CD4-positive, CD25-positive, alpha-beta regulatory T cell (primary cell): ENCODE data around the gene MRPL48. TPM values are rescaled to one million over a fixed set of nuclear protein-coding genes. Genes with fewer than 3 reads are reported as not detected.
"Not testable (repeated sequence)": the region's sequence is repeated elsewhere in the genome, so short reads cannot be mapped to it uniquely, and the experiment has no call there.

Experiments used
- ATAC-seq, 2 donors: fragments of 150-1000 bp; cut with Tn5 transposase; one replicate each; pipeline ENCODE4 v1.10.0; 2021; ENCODE audit warnings: low read depth in 2 of 2, moderate number of reproducible peaks in 2 of 2, moderate library complexity in 1 of 2
- DNase-seq, 3 donors: peaks; one replicate each; pipeline versions ENCODE4 v3.0.0 to v3.0.0-alpha.2; 2012 to 2022; ENCODE audit warnings: mixed read lengths in 1 of 3
- H3K27ac ChIP-seq: one replicate; pipeline ENCODE4 v1.7.0; 2013; ENCODE audit warnings: mild to moderate bottlenecking, low read length; ENCODE audit not compliant: insufficient read depth, poor library complexity, severe bottlenecking
- H3K27me3 ChIP-seq: one replicate; pipeline ENCODE4 v1.7.0; 2013; ENCODE audit warnings: low read length; ENCODE audit not compliant: control insufficient read depth, insufficient read depth
- H3K36me3 ChIP-seq: one replicate; pipeline ENCODE4 v1.7.0; 2013; ENCODE audit warnings: mild to moderate bottlenecking, low read length, moderate library complexity; ENCODE audit not compliant: control insufficient read depth, insufficient read depth
- H3K4me1 ChIP-seq: 2 replicates; pipeline ENCODE4 v1.7.0; 2013; ENCODE audit warnings: mild to moderate bottlenecking, low read length; ENCODE audit not compliant: insufficient read depth, control insufficient read depth, poor library complexity, severe bottlenecking
- H3K4me3 ChIP-seq: one replicate; pipeline ENCODE4 v1.7.0; 2013; ENCODE audit warnings: low read depth, mild to moderate bottlenecking, low read length, moderate library complexity
- H3K9me3 ChIP-seq, 2 experiments: 1 replicate in 1 of 2; 2 replicates in 1 of 2; pipeline ENCODE4 v1.7.0; 2013; ENCODE audit warnings: low read length in 2 of 2, mild to moderate bottlenecking in 1 of 2, moderate library complexity in 1 of 2; ENCODE audit not compliant: control insufficient read depth in 2 of 2
- H3K27ac Mint-ChIP-seq, 3 donors: one replicate each; pipeline ENCODE4 v1.8.0; 2020 to 2022; ENCODE audit warnings: mild to moderate bottlenecking in 3 of 3, mixed read lengths in 3 of 3, moderate library complexity in 2 of 3
- H3K27me3 Mint-ChIP-seq: one replicate; pipeline ENCODE4 v1.8.0; 2022; ENCODE audit warnings: mild to moderate bottlenecking, mixed read lengths
- H3K36me3 Mint-ChIP-seq: one replicate; pipeline ENCODE4 v1.8.0; 2020; ENCODE audit warnings: mixed read lengths
- H3K4me1 Mint-ChIP-seq, 4 donors: one replicate each; pipeline ENCODE4 v1.8.0; 2020 to 2022; ENCODE audit warnings: mixed read lengths in 4 of 4, mild to moderate bottlenecking in 1 of 4
- H3K4me3 Mint-ChIP-seq, 4 donors: one replicate each; pipeline ENCODE4 v1.8.0; 2020 to 2022; ENCODE audit warnings: mild to moderate bottlenecking in 4 of 4, mixed read lengths in 4 of 4, moderate library complexity in 3 of 4
- H3K9me3 Mint-ChIP-seq, 7 donors: one replicate each; pipeline ENCODE4 v1.8.0; 2020 to 2022; ENCODE audit warnings: mixed read lengths in 7 of 7, mild to moderate bottlenecking in 3 of 7, moderate library complexity in 2 of 7
- polyA plus RNA-seq, 4 donors: library from polyadenylated mRNA; unstranded; fragments of 300-500 nt; fragmentation: Illumina TruSeq; gene quantifications; one replicate each; pipeline ENCODE4 v1.2.3, GENCODE V29; 2021
- total RNA-seq: library from RNA; stranded (reverse); gene quantifications from one replicate; pipeline ENCODE4 v1.2.3, GENCODE V29; 2022

Gene MRPL48
- total and polyA plus RNA-seq, 5 donors from 2014 or later, result 25.7 to 70.8 (median 65.4) TPM

DNA sequence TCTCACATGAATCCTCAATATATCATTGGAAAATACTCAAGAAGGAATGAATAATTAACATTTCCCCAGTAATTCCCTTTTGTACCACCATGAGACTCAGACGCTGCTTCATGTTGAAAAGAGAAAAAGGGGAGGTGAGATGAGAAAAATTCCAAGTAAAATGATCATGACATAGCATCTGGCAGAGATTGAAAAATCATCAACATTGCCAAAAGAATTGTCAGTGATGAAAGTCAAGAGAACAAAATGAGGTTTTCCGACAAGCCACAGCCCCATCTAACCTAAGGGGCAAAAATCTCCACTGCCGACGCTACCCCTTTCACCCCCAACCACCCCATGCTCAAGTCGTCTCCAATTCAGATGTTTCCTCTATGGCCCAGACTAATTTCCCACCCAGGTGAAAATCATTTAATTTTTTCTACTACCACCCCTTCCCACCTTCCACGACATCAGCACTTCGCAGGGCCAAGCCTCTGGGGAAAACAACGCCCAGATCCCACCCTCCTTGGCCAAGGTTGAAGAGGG is 28.0 kb upstream of the MRPL48 start:
- H3K9me3 Mint-ChIP-seq, result peaks cover 0 to 1% (median 0%) of the 10 kb centered on the region in 7 donors
- Histone ChIP-seq H3K9me3 (no peaks in the 10 kb centered on the region), H3K4me1 (peaks cover 30% of the 10 kb centered on the region), H3K4me3 (peak overlapping the region; percentile 89), H3K27me3 (no peaks in the 10 kb centered on the region), H3K36me3 (no peaks in the 10 kb centered on the region), H3K27ac (peak overlapping the region; percentile 83)
- H3K27me3 Mint-ChIP-seq, result no peaks in the 10 kb centered on the region
- H3K4me1 Mint-ChIP-seq, result peaks cover 22 to 47% (median 36%) of the 10 kb centered on the region in 4 donors
- no peaks in the 10 kb centered on the region for H3K36me3 Mint-ChIP-seq
- H3K4me3 Mint-ChIP-seq, result peak overlapping the region; percentile 88 to 99 (median 94)
- peak overlapping the region in 2 of 3 donors; percentile 90 to 91 for H3K27ac Mint-ChIP-seq
- no peak for ATAC-seq
- DNase-seq, result peak in 1 of 3 donors; percentile 15

DNA sequence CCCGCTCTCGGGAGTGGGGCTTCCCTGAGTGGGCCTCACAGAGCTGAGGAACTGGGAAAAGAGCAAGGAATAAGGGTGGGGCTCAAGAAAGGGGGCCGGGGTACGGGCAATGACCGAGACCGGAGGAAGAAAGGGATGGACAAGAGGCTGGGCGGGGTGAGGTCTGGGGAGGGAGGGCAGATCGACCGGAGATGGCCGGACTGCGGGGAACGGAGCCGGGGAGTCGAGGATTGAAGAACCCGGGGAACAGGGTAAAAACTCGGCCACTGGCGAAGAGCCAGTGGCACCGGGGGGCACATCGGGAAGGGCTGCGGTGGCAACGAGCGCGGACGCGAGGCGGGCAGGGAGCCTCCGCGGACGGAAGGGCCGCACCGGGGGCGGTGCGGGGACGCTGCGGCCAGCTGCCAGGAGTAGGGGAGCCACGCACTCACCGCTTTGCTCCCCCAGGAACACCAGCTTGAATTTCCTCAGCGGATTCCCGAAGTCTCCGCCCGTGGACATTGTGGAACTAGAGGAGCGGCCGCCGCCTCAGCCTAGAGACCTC is 27.5 kb upstream of the MRPL48 start:
- ATAC-seq (no peak), DNase-seq (no peak)
- H3K9me3 Mint-ChIP-seq, result peaks cover 0 to 1% (median 0%) of the 10 kb centered on the region in 7 donors
- peaks cover 22 to 47% (median 36%) of the 10 kb centered on the region in 4 donors for H3K4me1 Mint-ChIP-seq
- H3K27me3 Mint-ChIP-seq, result no peaks in the 10 kb centered on the region
- peak overlapping the region; percentile 83 for H3K27ac ChIP-seq
- peak overlapping the region; percentile 88 to 99 (median 94) for H3K4me3 Mint-ChIP-seq
- H3K36me3 Mint-ChIP-seq, result no peaks in the 10 kb centered on the region
- peaks cover 30% of the 10 kb centered on the region for H3K4me1 ChIP-seq
- no peaks in the 10 kb centered on the region for H3K9me3 ChIP-seq
- H3K36me3 ChIP-seq, result no peaks in the 10 kb centered on the region
- H3K27me3 ChIP-seq, result no peaks in the 10 kb centered on the region
- H3K27ac Mint-ChIP-seq, result peak overlapping the region in 2 of 3 donors; percentile 90 to 91
- H3K4me3 ChIP-seq, result peak overlapping the region; percentile 89

DNA sequence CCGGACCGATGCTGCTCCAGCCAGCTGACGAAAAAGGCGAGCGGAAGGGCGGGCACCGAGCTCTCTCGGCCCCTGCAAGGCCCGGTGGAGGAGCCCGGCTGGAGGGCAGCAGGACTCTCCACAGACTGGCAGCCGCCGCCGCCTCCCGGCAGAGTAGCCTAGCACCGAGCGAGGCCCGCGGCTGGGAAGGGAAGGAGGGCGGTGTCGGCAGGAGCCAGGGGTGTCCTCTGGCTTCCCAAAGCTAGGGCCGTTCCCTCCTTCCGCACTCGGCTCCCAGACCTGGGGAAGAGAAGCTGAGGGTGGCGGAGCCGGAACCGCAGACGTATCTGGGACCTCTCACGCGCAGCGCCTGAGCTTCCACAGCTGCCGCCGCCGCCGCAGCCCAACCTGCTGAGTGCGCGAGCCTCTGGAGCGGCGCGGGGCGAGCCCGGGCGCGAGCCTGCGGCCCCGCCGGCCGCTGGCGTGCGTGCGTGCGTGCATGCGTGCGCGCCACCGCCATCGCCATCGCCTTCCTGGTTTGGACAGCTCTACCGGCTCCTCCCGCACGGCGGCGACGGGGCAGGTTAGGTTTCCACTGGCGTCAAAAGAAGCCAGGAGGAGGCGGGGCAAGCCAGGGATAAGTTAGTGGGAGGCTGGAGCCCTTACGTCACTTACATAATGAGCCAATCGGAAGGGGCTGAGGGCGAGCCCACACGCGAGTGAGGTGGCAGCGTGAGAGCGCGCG is 26.8 kb upstream of the MRPL48 start, which contains the start of gene RAB6A:
TSS of gene RAB6A (minus strand) at position 396 of the 724 bp plus-strand sequence. CDS start 439 bp downstream, outside the sequence.
- H3K36me3 Mint-ChIP-seq, result no peaks in the 10 kb centered on the region
- no peaks in the 10 kb centered on the region for H3K9me3 ChIP-seq
- no peaks in the 10 kb centered on the region for H3K36me3 ChIP-seq
- DNase-seq (peak; percentile 99 to 100 (median 100)), ATAC-seq (peak; percentile 90 to 93)
- H3K27ac ChIP-seq, result peak within 1 kb of the TSS; percentile 83
- H3K4me1 Mint-ChIP-seq, result peaks cover 22 to 43% (median 35%) of the 10 kb centered on the region in 4 donors
- H3K4me3 Mint-ChIP-seq, result peak within 1 kb of the TSS; percentile 88 to 99 (median 94)
- no peaks in the 10 kb centered on the region for H3K27me3 ChIP-seq
- H3K27me3 Mint-ChIP-seq, result peaks cover 4% of the 10 kb centered on the region
- H3K4me3 ChIP-seq, result peak within 1 kb of the TSS; percentile 89
- peak within 1 kb of the TSS; percentile 90 to 98 (median 97) for H3K27ac Mint-ChIP-seq
- peaks cover 30% of the 10 kb centered on the region for H3K4me1 ChIP-seq
- H3K9me3 Mint-ChIP-seq, result peaks cover 0 to 1% (median 0%) of the 10 kb centered on the region in 7 donors

DNA sequence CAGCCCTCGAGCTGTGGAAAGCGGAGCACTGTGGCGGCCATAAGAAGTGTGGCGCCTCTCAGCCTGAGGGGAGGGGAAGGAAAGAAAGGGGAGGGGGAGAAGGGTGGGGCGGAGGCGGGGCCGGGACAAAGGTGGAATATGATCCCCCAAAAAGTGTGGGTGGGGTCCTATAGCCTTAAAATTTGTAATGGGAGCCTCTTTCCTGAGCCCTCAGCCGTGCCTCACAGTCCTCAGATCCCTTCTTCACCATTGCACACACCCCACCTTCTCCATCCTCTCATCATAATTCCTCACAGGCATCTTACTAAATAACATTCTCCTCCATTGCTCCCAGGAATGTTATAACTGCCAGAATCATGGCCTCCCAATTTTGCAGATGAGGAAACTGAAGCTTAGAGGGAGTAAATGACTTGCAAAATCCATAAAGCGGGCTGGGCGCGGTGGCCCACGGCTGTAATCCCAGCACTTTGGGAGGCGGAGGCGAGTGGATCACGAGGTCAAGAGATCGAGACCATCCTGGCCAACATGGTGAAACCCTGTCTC is 26.2 kb upstream of the MRPL48 start:
- ATAC-seq, result peak; percentile 0 to 2
- H3K27me3 Mint-ChIP-seq, result peaks cover 10% of the 10 kb centered on the region
- H3K27ac Mint-ChIP-seq, result peak overlapping the region; percentile 90 to 98 (median 97)
- peak overlapping the region; percentile 74 for H3K4me3 ChIP-seq
- peaks cover 3% of the 10 kb centered on the region for H3K27me3 ChIP-seq
- no peak for DNase-seq
- H3K9me3 ChIP-seq, result no peaks in the 10 kb centered on the region
- H3K36me3 Mint-ChIP-seq, result no peaks in the 10 kb centered on the region
- peak overlapping the region; percentile 83 for H3K27ac ChIP-seq
- H3K36me3 ChIP-seq, result no peaks in the 10 kb centered on the region
- H3K9me3 Mint-ChIP-seq, result peaks cover 0 to 1% (median 0%) of the 10 kb centered on the region in 7 donors
- peaks cover 29% of the 10 kb centered on the region for H3K4me1 ChIP-seq
- peaks cover 19 to 38% (median 32%) of the 10 kb centered on the region in 4 donors for H3K4me1 Mint-ChIP-seq
- H3K4me3 Mint-ChIP-seq, result peak overlapping the region; percentile 88 to 98 (median 90)

DNA sequence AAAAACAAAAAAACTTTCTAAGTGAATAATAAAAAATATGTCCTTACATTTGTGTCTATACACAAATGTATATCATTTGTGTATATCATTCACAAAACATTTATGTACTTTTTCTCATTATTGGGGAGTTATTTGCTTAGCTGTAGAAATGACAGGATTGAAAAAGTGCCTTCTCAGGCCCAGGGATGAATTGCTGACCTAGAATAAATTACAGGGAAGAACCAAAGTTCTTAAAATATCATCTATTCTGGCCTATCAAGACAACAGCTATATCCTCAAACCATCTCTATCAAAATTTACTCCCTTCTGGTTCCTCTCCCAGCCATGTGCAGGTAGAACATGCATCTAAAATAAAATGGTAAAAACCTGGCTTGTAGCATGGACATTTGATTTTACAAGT is 24.9 kb upstream of the MRPL48 start:
- no peak for ATAC-seq
- Mint-ChIP-seq H3K4me1 (peaks cover 18 to 30% (median 27%) of the 10 kb centered on the region in 4 donors), H3K9me3 (peaks cover 0 to 1% (median 0%) of the 10 kb centered on the region in 7 donors), H3K27ac (peak overlapping the region in 2 of 3 donors; percentile 15 to 67), H3K27me3 (peaks cover 14% of the 10 kb centered on the region), H3K4me3 (peak overlapping the region in 3 of 4 donors; percentile 5 to 69 (median 38)), H3K36me3 (no peaks in the 10 kb centered on the region)
- H3K4me1 ChIP-seq, result peaks cover 27% of the 10 kb centered on the region
- H3K27me3 ChIP-seq, result peaks cover 8% of the 10 kb centered on the region
- no peaks in the 10 kb centered on the region for H3K36me3 ChIP-seq
- no peak for DNase-seq
- H3K27ac ChIP-seq, result no peak overlapping the region
- no peaks in the 10 kb centered on the region for H3K9me3 ChIP-seq
- no peak overlapping the region for H3K4me3 ChIP-seq

DNA sequence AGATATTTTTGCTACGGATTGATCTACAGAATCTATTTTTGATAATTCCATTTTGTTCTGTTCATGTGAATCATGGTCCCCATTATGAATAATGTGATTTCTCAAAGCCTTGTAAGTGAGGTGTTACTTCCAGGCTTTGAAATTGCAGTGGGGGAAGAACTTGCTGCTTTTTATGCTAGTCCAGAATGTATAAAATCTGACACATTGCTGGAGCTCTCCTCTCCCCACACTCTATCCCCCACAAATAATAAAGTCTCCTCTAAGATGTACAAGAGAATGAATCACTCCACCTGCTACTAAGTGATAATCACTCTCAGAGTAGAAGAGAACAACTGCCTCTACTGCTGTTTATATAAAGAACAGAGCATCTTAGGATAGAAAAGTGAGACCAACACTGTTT is 20.9 kb upstream of the MRPL48 start:
- Histone ChIP-seq H3K9me3 (no peaks in the 10 kb centered on the region), H3K36me3 (no peaks in the 10 kb centered on the region), H3K4me3 (no peak overlapping the region), H3K4me1 (no peaks in the 10 kb centered on the region), H3K27ac (no peak overlapping the region), H3K27me3 (peaks cover 8% of the 10 kb centered on the region)
- Mint-ChIP-seq H3K4me1 (peaks cover 0 to 4% (median 0%) of the 10 kb centered on the region in 4 donors), H3K9me3 (no peaks in the 10 kb centered on the region), H3K36me3 (no peaks in the 10 kb centered on the region), H3K27ac (no peak overlapping the region), H3K4me3 (no peak overlapping the region), H3K27me3 (peaks cover 19% of the 10 kb centered on the region)
- ATAC-seq (no peak), DNase-seq (no peak)

DNA sequence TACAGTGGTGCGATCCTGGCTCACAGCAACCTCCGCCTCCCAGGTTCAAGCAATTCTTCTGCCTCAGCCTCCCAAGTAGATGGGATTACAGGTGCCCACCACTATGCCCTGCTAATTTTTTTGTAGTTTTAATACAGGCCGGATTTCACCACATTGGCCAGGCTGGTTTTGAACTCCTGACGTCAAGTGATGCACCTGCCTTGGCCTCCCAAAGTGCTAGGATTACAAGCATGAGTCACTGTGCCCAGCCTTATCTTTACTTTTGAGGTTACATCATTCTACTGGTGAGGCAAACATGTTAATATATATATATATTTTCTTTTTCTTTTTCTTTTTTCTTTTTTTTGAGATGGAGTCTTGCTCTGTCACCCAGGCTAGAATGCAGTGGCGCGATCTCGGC is 16.9 kb upstream of the MRPL48 start:
- ATAC-seq, H3K27ac Mint-ChIP-seq, H3K9me3 ChIP-seq, H3K4me1 ChIP-seq, H3K4me3 Mint-ChIP-seq, H3K36me3 Mint-ChIP-seq, H3K27ac ChIP-seq, H3K36me3 ChIP-seq, DNase-seq, H3K4me1 Mint-ChIP-seq, H3K9me3 Mint-ChIP-seq, H3K27me3 ChIP-seq, H3K4me3 ChIP-seq: not testable (repeated sequence)
- H3K27me3 Mint-ChIP-seq, result peaks cover 26% of the 10 kb centered on the region
